ENCODE results near the gene GTPBP6. TPM values are rescaled to one million over a fixed set of nuclear protein-coding genes. Genes with fewer than 3 reads are reported as not detected.

Gene GTPBP6
- total RNA-seq, 1 donor from 2014 or later, result 66.3 TPM

- H3K27me3 Mint-ChIP-seq, result no peaks in the 10 kb centered on the region
- H3K4me3 Mint-ChIP-seq, result no peak overlapping the region
- no peaks in the 10 kb centered on the region for H3K9me3 Mint-ChIP-seq
- intact Hi-C loops (cut with micrococcal nuclease), result no loop called here
- H3K4me1 Mint-ChIP-seq, result no peaks in the 10 kb centered on the region
- peaks cover 17% of the 10 kb centered on the region for H3K36me3 Mint-ChIP-seq (ENCODE audit: low read depth)
- H3K27ac Mint-ChIP-seq, result no peak overlapping the region
- no peak for DNase-seq
Measured at GRCh38 chrX:347351-348117, 28.9 kb upstream of the GTPBP6 start.

GRCh38 chrX:346034-346813 lies 27.6 kb upstream of the GTPBP6 start:
- no peak for DNase-seq
- H3K4me3 Mint-ChIP-seq, result no peak overlapping the region
- intact Hi-C loops (cut with micrococcal nuclease), result no loop called here
- H3K27me3 Mint-ChIP-seq, result no peaks in the 10 kb centered on the region
- no peaks in the 10 kb centered on the region for H3K4me1 Mint-ChIP-seq
- no peak overlapping the region for H3K27ac Mint-ChIP-seq
- peaks cover 26% of the 10 kb centered on the region for H3K36me3 Mint-ChIP-seq (ENCODE audit: low read depth)
- no peaks in the 10 kb centered on the region for H3K9me3 Mint-ChIP-seq

GRCh38 chrX:345020-345925 lies 26.7 kb upstream of the GTPBP6 start:
- Mint-ChIP-seq H3K27ac (no peak overlapping the region), H3K4me1 (no peaks in the 10 kb centered on the region), H3K36me3 (ENCODE audit: low read depth) (peaks cover 32% of the 10 kb centered on the region), H3K4me3 (no peak overlapping the region), H3K9me3 (no peaks in the 10 kb centered on the region), H3K27me3 (no peaks in the 10 kb centered on the region)
- intact Hi-C loops (cut with micrococcal nuclease), result no loop called here
- no peak for DNase-seq

- Mint-ChIP-seq H3K27me3 (no peaks in the 10 kb centered on the region), H3K4me3 (no peak overlapping the region), H3K36me3 (ENCODE audit: low read depth) (peaks cover 32% of the 10 kb centered on the region), H3K9me3 (no peaks in the 10 kb centered on the region), H3K27ac (no peak overlapping the region), H3K4me1 (no peaks in the 10 kb centered on the region)
- intact Hi-C loops (cut with micrococcal nuclease), result no loop called here
- no peak for DNase-seq
Measured at GRCh38 chrX:344371-344901, 25.8 kb upstream of the GTPBP6 start.

- no peak overlapping the region for H3K4me3 Mint-ChIP-seq
- no peak overlapping the region for H3K27ac Mint-ChIP-seq
- no peak for DNase-seq
- no peaks in the 10 kb centered on the region for H3K27me3 Mint-ChIP-seq
- H3K9me3 Mint-ChIP-seq, result no peaks in the 10 kb centered on the region
- intact Hi-C loops (cut with micrococcal nuclease), result no loop called here
- no peaks in the 10 kb centered on the region for H3K4me1 Mint-ChIP-seq
- peaks cover 45% of the 10 kb centered on the region for H3K36me3 Mint-ChIP-seq (ENCODE audit: low read depth)
Measured at GRCh38 chrX:341541-342101, 23.0 kb upstream of the GTPBP6 start.

GRCh38 chrX:340641-341423 lies 22.2 kb upstream of the GTPBP6 start:
- no peak for DNase-seq
- Mint-ChIP-seq H3K27me3 (no peaks in the 10 kb centered on the region), H3K27ac (no peak overlapping the region), H3K4me3 (no peak overlapping the region), H3K36me3 (ENCODE audit: low read depth) (peaks cover 50% of the 10 kb centered on the region), H3K9me3 (no peaks in the 10 kb centered on the region), H3K4me1 (no peaks in the 10 kb centered on the region)
- intact Hi-C loops (cut with micrococcal nuclease), result no loop called here

GRCh38 chrX:340121-340520 lies 21.5 kb upstream of the GTPBP6 start:
- Mint-ChIP-seq H3K4me3 (no peak overlapping the region), H3K9me3 (no peaks in the 10 kb centered on the region), H3K27ac (no peak overlapping the region), H3K36me3 (ENCODE audit: low read depth) (peaks cover 48% of the 10 kb centered on the region), H3K4me1 (no peaks in the 10 kb centered on the region), H3K27me3 (no peaks in the 10 kb centered on the region)
- intact Hi-C loops (cut with micrococcal nuclease), result no loop called here
- DNase-seq, result no peak

GRCh38 chrX:338836-339400 lies 20.3 kb upstream of the GTPBP6 start:
- no peaks in the 10 kb centered on the region for H3K27me3 Mint-ChIP-seq
- H3K36me3 Mint-ChIP-seq (ENCODE audit: low read depth), result peaks cover 41% of the 10 kb centered on the region
- intact Hi-C loops (cut with micrococcal nuclease), result no loop called here
- no peaks in the 10 kb centered on the region for H3K4me1 Mint-ChIP-seq
- H3K4me3 Mint-ChIP-seq, result no peak overlapping the region
- no peak overlapping the region for H3K27ac Mint-ChIP-seq
- no peak for DNase-seq
- no peaks in the 10 kb centered on the region for H3K9me3 Mint-ChIP-seq

- intact Hi-C loops (cut with micrococcal nuclease), result no loop called here
Measured at GRCh38 chrX:338281-338835, 19.8 kb upstream of the GTPBP6 start.

GRCh38 chrX:337331-337831 lies 18.8 kb upstream of the GTPBP6 start:
- no peak for DNase-seq
- intact Hi-C loops (cut with micrococcal nuclease), result no loop called here
- Mint-ChIP-seq H3K4me1 (no peaks in the 10 kb centered on the region), H3K4me3 (no peak overlapping the region), H3K27me3 (no peaks in the 10 kb centered on the region), H3K9me3 (no peaks in the 10 kb centered on the region), H3K36me3 (ENCODE audit: low read depth) (peaks cover 42% of the 10 kb centered on the region), H3K27ac (no peak overlapping the region)

More at GRCh38 chrX:338281-338835, 19.8 kb upstream of the GTPBP6 start:
- H3K27me3 Mint-ChIP-seq, result no peaks in the 10 kb centered on the region
- no peaks in the 10 kb centered on the region for H3K4me1 Mint-ChIP-seq
- H3K27ac Mint-ChIP-seq, result no peak overlapping the region
- no peaks in the 10 kb centered on the region for H3K9me3 Mint-ChIP-seq
- H3K36me3 Mint-ChIP-seq (ENCODE audit: low read depth), result peaks cover 41% of the 10 kb centered on the region
- DNase-seq, result no peak
- no peak overlapping the region for H3K4me3 Mint-ChIP-seq

- Mint-ChIP-seq H3K27me3 (no peaks in the 10 kb centered on the region), H3K36me3 (ENCODE audit: low read depth) (peaks cover 33% of the 10 kb centered on the region), H3K9me3 (no peaks in the 10 kb centered on the region), H3K4me1 (no peaks in the 10 kb centered on the region), H3K4me3 (no peak overlapping the region), H3K27ac (no peak overlapping the region)
- intact Hi-C loops (cut with micrococcal nuclease), result no loop called here
- no peak for DNase-seq
Measured at GRCh38 chrX:336227-336626, 17.6 kb upstream of the GTPBP6 start.

GRCh38 chrX:335758-336155 lies 17.2 kb upstream of the GTPBP6 start:
- H3K36me3 Mint-ChIP-seq (ENCODE audit: low read depth), result peaks cover 30% of the 10 kb centered on the region
- no peaks in the 10 kb centered on the region for H3K27me3 Mint-ChIP-seq
- no peak for DNase-seq
- no peaks in the 10 kb centered on the region for H3K4me1 Mint-ChIP-seq
- intact Hi-C loops (cut with micrococcal nuclease), result no loop called here
- H3K4me3 Mint-ChIP-seq, result no peak overlapping the region
- H3K9me3 Mint-ChIP-seq, result no peaks in the 10 kb centered on the region
- H3K27ac Mint-ChIP-seq, result no peak overlapping the region
